Left lung (tissue), 10 donors: ENCODE results near the gene TTC33. TPM values are rescaled to one million over a fixed set of nuclear protein-coding genes. Genes with fewer than 3 reads are reported as not detected.

ENCODE experiments used
- ATAC-seq: fragments of 200-7000 bp; cut with Tn5 transposase; one replicate; pipeline ENCODE4 v1.9.1; 2020; ENCODE audit warnings: moderate library complexity
- DNase-seq, 4 donors: peaks; one replicate each; pipeline ENCODE4 v3.0.0-alpha.2; 2013 to 2020
- H3K27ac ChIP-seq, 2 donors: fragments of 200-600 bp; sonication (generic) in 1 of 2; one replicate each; pipeline versions ENCODE4 v1.5.0 to v1.8.0; 2020 to 2021
- H3K27me3 ChIP-seq, 2 donors: fragments of 200-600 bp; sonication (generic) in 1 of 2; one replicate each; pipeline versions ENCODE4 v1.5.0 to v1.8.0; 2020 to 2021
- H3K36me3 ChIP-seq, 2 donors: fragments of 200-600 bp; sonication (generic) in 1 of 2; one replicate each; pipeline versions ENCODE4 v1.5.0 to v1.8.0; 2020 to 2021
- H3K4me1 ChIP-seq, 2 donors: fragments of 200-600 bp; one replicate each; pipeline ENCODE4 v1.8.0; 2021
- H3K4me3 ChIP-seq, 2 donors: fragments of 200-600 bp; sonication (generic) in 1 of 2; one replicate each; pipeline versions ENCODE4 v1.5.0 to v1.8.0; 2020 to 2021; ENCODE audit warnings: mild to moderate bottlenecking in 1 of 2
- H3K9me3 ChIP-seq, 2 donors: fragments of 200-600 bp; sonication (generic) in 1 of 2; one replicate each; pipeline versions ENCODE4 v1.5.0 to v1.8.0; 2020 to 2021
- CTCF ChIP-seq, 2 donors: fragments of 200-600 bp; sonication (generic) in 1 of 2; IDR thresholded peaks; one replicate each; pipeline versions ENCODE4 v1.5.0 to v1.8.0; 2021; ENCODE audit warnings: antibody characterized with exemption in 2 of 2
- intact Hi-C, 2 donors: fragments of 100-400 bp; cut with DNase I; formaldehyde crosslinking; loops; one replicate each; pipeline versions ENCODE4 v1.11.2 to v1.14.2; 2022
- polyA plus RNA-seq, 6 donors: library from polyadenylated mRNA; unstranded; fragments of 120-200 nt; gene quantifications; one replicate each; pipeline ENCODE4 v1.2.1, GENCODE V29; 2013; ENCODE audit not compliant: insufficient read length in 6 of 6
- total RNA-seq, 2 donors: library from RNA; stranded (reverse); fragmentation: NEBNext Ultra II Directional; extraction: Animal tissue kit (Norgen Biotek cat#: 25700); gene quantifications; one replicate each; pipeline ENCODE4 v1.2.1, GENCODE V29; 2021
- donor health status: DM: no; HTN: yes; CAD: no.
- donor health status: DM: no; HTN: no; CAD: no.

Gene TTC33
- total and polyA plus RNA-seq, 8 donors = 11.1 to 41.0 (median 33.0) TPM

- intact Hi-C loops = no loop called here
- TF ChIP-seq CTCF (IDR thresholded peaks at IDR 0.05) = no peak
- Histone ChIP-seq H3K4me3 (no peak overlapping the region), H3K36me3 (no peaks in the 10 kb centered on the region), H3K4me1 (peaks cover 0 to 23% of the 10 kb centered on the region in 2 donors), H3K9me3 (no peaks in the 10 kb centered on the region), H3K27me3 (no peaks in the 10 kb centered on the region), H3K27ac (no peak overlapping the region)
- DNase-seq (no peak), ATAC-seq (no peak)
Observed at GRCh38 chr5:40669606-40670390, 86.0 kb downstream of the TTC33 start.

- no peaks in the 10 kb centered on the region for H3K9me3 ChIP-seq
- no peak for TF ChIP-seq CTCF (IDR thresholded peaks at IDR 0.05)
- no peak for DNase-seq
- peaks cover 0 to 14% of the 10 kb centered on the region in 2 donors for H3K4me1 ChIP-seq
- no peak overlapping the region for H3K27ac ChIP-seq
- intact Hi-C loops = no loop called here
- no peaks in the 10 kb centered on the region for H3K27me3 ChIP-seq
- no peak overlapping the region for H3K4me3 ChIP-seq
- H3K36me3 ChIP-seq = no peaks in the 10 kb centered on the region
- ATAC-seq = no peak
Observed at GRCh38 chr5:40667161-40667663, 88.5 kb downstream of the TTC33 start.

- Histone ChIP-seq H3K27ac (no peak overlapping the region), H3K36me3 (no peaks in the 10 kb centered on the region), H3K4me1 (peaks cover 0 to 12% of the 10 kb centered on the region in 2 donors), H3K9me3 (no peaks in the 10 kb centered on the region), H3K27me3 (no peaks in the 10 kb centered on the region), H3K4me3 (no peak overlapping the region)
- no peak for ATAC-seq
- intact Hi-C loops = no loop called here
- no peak for DNase-seq
- TF ChIP-seq CTCF (IDR thresholded peaks at IDR 0.05) = no peak
Observed at GRCh38 chr5:40666657-40667056, 89.1 kb downstream of the TTC33 start.

- no peak overlapping the region for H3K4me3 ChIP-seq
- H3K9me3 ChIP-seq = no peaks in the 10 kb centered on the region
- TF ChIP-seq CTCF (IDR thresholded peaks at IDR 0.05) = no peak
- no peaks in the 10 kb centered on the region for H3K27me3 ChIP-seq
- H3K4me1 ChIP-seq = peaks cover 0 to 12% of the 10 kb centered on the region in 2 donors
- no peak overlapping the region for H3K27ac ChIP-seq
- ATAC-seq (no peak), DNase-seq (no peak)
- H3K36me3 ChIP-seq = no peaks in the 10 kb centered on the region
- intact Hi-C loops = no loop called here
Observed at GRCh38 chr5:40665635-40666298, 90.0 kb downstream of the TTC33 start.

GRCh38 chr5:40660751-40661150, 95.0 kb downstream of the TTC33 start:
- no peaks in the 10 kb centered on the region for H3K27me3 ChIP-seq
- ATAC-seq (no peak), DNase-seq (no peak)
- H3K4me1 ChIP-seq = no peaks in the 10 kb centered on the region
- no peaks in the 10 kb centered on the region for H3K9me3 ChIP-seq
- H3K4me3 ChIP-seq = no peak overlapping the region
- TF ChIP-seq CTCF (IDR thresholded peaks at IDR 0.05) = no peak
- H3K36me3 ChIP-seq = no peaks in the 10 kb centered on the region
- H3K27ac ChIP-seq = no peak overlapping the region
- intact Hi-C loops = no loop called here
